SK-N-SH (cell line): Measurements from ENCODE around the gene RER1. TPM values are rescaled to one million over a fixed set of nuclear protein-coding genes. Genes with fewer than 3 reads are reported as not detected.

Experiments
- CTCF ChIA-PET: fragments of 300-600, 350-600 bp; formaldehyde crosslinking; extraction: SDS; loops from one replicate; lab custom pipeline; 2021; lab: Yijun Ruan, JAX
- POLR2A ChIA-PET: fragments of 350-600 bp; sonication (Branson Sonifier 250); formaldehyde crosslinking; extraction: SDS; loops from one replicate; lab custom pipeline; 2020; ENCODE audit warnings: antibody characterized with exemption, inconsistent platforms; lab: Yijun Ruan, JAX
- DNase-seq: peaks from one replicate; pipeline ENCODE4 v3.0.0; 2012
- H2AFZ ChIP-seq: fragments of 200-600 bp; sonication (generic); 2 replicates; pipeline ENCODE4 v1.8.1; 2016; ENCODE audit warnings: antibody characterized with exemption, mild to moderate bottlenecking, low read depth
- H3F3A ChIP-seq: fragments of 200-600 bp; sonication (generic); replicated peaks from 2 replicates; pipeline ENCODE3; 2016; ENCODE audit warnings: antibody characterized with exemption, mild to moderate bottlenecking; ENCODE audit not compliant: insufficient read depth
- H3K27ac ChIP-seq, 2 experiments: fragments of 200-500 bp in 1 of 2; fragments of 200-600 bp in 1 of 2; sonication (Bioruptor generic) in 1 of 2; sonication (generic), shearing (Covaris generic) in 1 of 2; 2 replicates each; pipeline versions ENCODE4 v1.5.1 to v1.6.1; 2014 to 2016; ENCODE audit warnings: low read depth in 2 of 2, inconsistent platforms in 1 of 2, low read length in 1 of 2, mild to moderate bottlenecking in 1 of 2, mixed read lengths in 1 of 2
- H3K27me3 ChIP-seq: fragments of 200-600 bp; sonication (generic), shearing (Covaris generic); 2 replicates; pipeline ENCODE4 v1.6.1; 2016; ENCODE audit warnings: mixed run types; ENCODE audit not compliant: insufficient read depth
- H3K36me3 ChIP-seq, 2 experiments: fragments of 200-500 bp in 1 of 2; fragments of 200-600 bp in 1 of 2; sonication (Bioruptor generic) in 1 of 2; sonication (generic) in 1 of 2; replicated peaks in 1 of 2; 2 replicates each; pipeline versions ENCODE3 to v1.5.1; 2014 to 2016; ENCODE audit warnings: low read length in 1 of 2, mild to moderate bottlenecking in 1 of 2; ENCODE audit not compliant: insufficient read depth in 2 of 2, control insufficient read depth in 1 of 2
- H3K4me1 ChIP-seq, 2 experiments: fragments of 200-500 bp in 1 of 2; fragments of 200-600 bp in 1 of 2; sonication (Bioruptor generic) in 1 of 2; sonication (generic), shearing (Covaris generic) in 1 of 2; 2 replicates each; pipeline versions ENCODE4 v1.5.1 to v1.6.1; 2014 to 2016; ENCODE audit warnings: low read depth in 1 of 2, low read length in 1 of 2, mixed run types in 1 of 2; ENCODE audit not compliant: insufficient read depth in 2 of 2, control insufficient read depth in 1 of 2
- H3K4me2 ChIP-seq: fragments of 200-600 bp; sonication (generic), shearing (Covaris generic); 2 replicates; pipeline ENCODE4 v1.6.1; 2017; ENCODE audit warnings: mixed run types
- H3K4me3 ChIP-seq, 2 experiments: fragments of 200-500 bp in 1 of 2; fragments of 200-600 bp in 1 of 2; sonication (Bioruptor generic) in 1 of 2; sonication (generic), shearing (Covaris generic) in 1 of 2; 2 replicates each; pipeline versions ENCODE4 v1.5.1 to v1.8.1; 2014 to 2016; ENCODE audit warnings: low read depth in 2 of 2, inconsistent platforms in 1 of 2, low read length in 1 of 2, mild to moderate bottlenecking in 1 of 2, mixed read lengths in 1 of 2, moderate library complexity in 1 of 2
- H3K79me2 ChIP-seq: fragments of 200-600 bp; sonication (generic); 2 replicates; pipeline ENCODE4 v1.8.1; 2017; ENCODE audit warnings: mild to moderate bottlenecking; ENCODE audit not compliant: insufficient read depth
- H3K9ac ChIP-seq: fragments of 200-600 bp; sonication (generic); 2 replicates; pipeline ENCODE4 v1.6.1; 2017; ENCODE audit warnings: mixed run types
- H3K9me2 ChIP-seq: fragments of 200-600 bp; sonication (generic); 2 replicates; pipeline ENCODE4 v1.6.1; 2017; ENCODE audit warnings: mixed run types
- H3K9me3 ChIP-seq: fragments of 200-600 bp; sonication (generic); 2 replicates; pipeline ENCODE4 v1.6.1; 2017; ENCODE audit warnings: mixed run types, mild to moderate bottlenecking, moderate library complexity
- H4K20me1 ChIP-seq: fragments of 200-600 bp; sonication (generic); 2 replicates; pipeline ENCODE4 v1.6.1; 2017; ENCODE audit warnings: mild to moderate bottlenecking, mixed run types; ENCODE audit not compliant: insufficient read depth
- CHD2 ChIP-seq: fragments of 150-350 bp; IDR thresholded peaks from 2 replicates; pipeline ENCODE4 v1.6.1; 2018; ENCODE audit warnings: low read length; ENCODE audit not compliant: partially characterized antibody
- ELF1 ChIP-seq: IDR thresholded peaks from 2 replicates; pipeline ENCODE4 v1.4.0; 2012
- EZH2phosphoT487 ChIP-seq: fragments of 200-600 bp; sonication (generic); IDR thresholded peaks from 2 replicates; pipeline ENCODE4 v1.6.1; 2017; ENCODE audit warnings: low read depth, mixed run types, mild to moderate bottlenecking, antibody characterized with exemption, moderate library complexity, borderline replicate concordance
- FOXJ3 ChIP-seq: sonication (generic); formaldehyde crosslinking; IDR thresholded peaks from 2 replicates; pipeline ENCODE4 v1.5.1; 2020; ENCODE audit warnings: mild to moderate bottlenecking, missing genetic modification reagents
- MEF2A ChIP-seq: IDR thresholded peaks from 2 replicates; pipeline ENCODE4 v1.4.0; 2012; ENCODE audit warnings: low read depth, borderline replicate concordance
- NFIC ChIP-seq: IDR thresholded peaks from 2 replicates; pipeline ENCODE4 v1.4.0; 2012; ENCODE audit warnings: borderline replicate concordance
- POLR2AphosphoS5 ChIP-seq: IDR thresholded peaks from 2 replicates; pipeline ENCODE4 v1.6.1; 2012; ENCODE audit warnings: low read depth, low read length
- RAD21 ChIP-seq: IDR thresholded peaks from 2 replicates; pipeline ENCODE4 v1.6.1; 2012; ENCODE audit warnings: mild to moderate bottlenecking, low read length
- RFX5 ChIP-seq: IDR thresholded peaks from 2 replicates; pipeline ENCODE4 v1.6.1; 2012; ENCODE audit warnings: mild to moderate bottlenecking, improper control_type of control experiment, low read length
- RXRA ChIP-seq: IDR thresholded peaks from 2 replicates; pipeline ENCODE4 v1.4.0; 2012; ENCODE audit warnings: low read depth, mild to moderate bottlenecking, borderline replicate concordance
- SIN3A ChIP-seq: IDR thresholded peaks from 2 replicates; pipeline ENCODE4 v1.6.1; 2012; ENCODE audit warnings: low read depth, mild to moderate bottlenecking, low read length, moderate library complexity, borderline replicate concordance
- TAF1 ChIP-seq: IDR thresholded peaks from 2 replicates; pipeline ENCODE4 v1.6.1; 2012; ENCODE audit warnings: low read depth, mild to moderate bottlenecking, low read length, moderate library complexity, borderline replicate concordance
- USF2 ChIP-seq: fragments of 150-350 bp; IDR thresholded peaks from 2 replicates; pipeline ENCODE4 v1.6.1; 2017; ENCODE audit warnings: antibody characterized with exemption, low read length, low read depth, borderline replicate concordance
- WGBS: methylation state at CpG from one replicate; pipeline ENCODE4 v1.1.6; 2017; ENCODE audit warnings: low lambda C conversion rate; 5-methylcytosine and 5-hydroxymethylcytosine counted together
- polyA plus RNA-seq, 3 experiments: library from polyadenylated mRNA; depleted of rRNA; stranded (reverse); fragments of >200 nt; gene quantifications; 2 replicates each; pipeline ENCODE4 v1.2.3, GENCODE V29; 2012
- TF ChIP-seq, protein P1 (sequence below): IDR thresholded peaks from 2 replicates; pipeline ENCODE4 v1.4.0; 2012; ENCODE audit warnings: low read depth
- TF ChIP-seq, protein P2 (sequence below): IDR thresholded peaks from 2 replicates; pipeline ENCODE4; 2012
- TF ChIP-seq, protein P3 (sequence below): fragments of 150-350 bp; IDR thresholded peaks from 2 replicates; pipeline ENCODE4 v1.6.1; 2016; ENCODE audit warnings: mild to moderate bottlenecking, low read depth, low read length
- TF ChIP-seq, protein P4 (sequence below): IDR thresholded peaks from 2 replicates; pipeline ENCODE4 v1.4.0; 2012; ENCODE audit warnings: low read depth, borderline replicate concordance

Gene RER1
- polyA plus RNA-seq, 1 of the 3 experiments (the other 2 are of a cell fraction), result 181 TPM

- Histone ChIP-seq H3K4me1 (peaks cover 0 to 6% of the 10 kb centered on the region in 2 experiments; a peak in 1 of 4 replicates), H3K9ac (no peak overlapping the region), H3F3A (no peaks in the 10 kb centered on the region), H3K4me3 (no peak overlapping the region), H3K27ac (no peak overlapping the region), H2AFZ (no peak overlapping the region), H3K27me3 (no peaks in the 10 kb centered on the region), H3K4me2 (no peak overlapping the region), H3K9me3 (no peaks in the 10 kb centered on the region), H3K9me2 (no peaks in the 10 kb centered on the region), H3K79me2 (no peaks in the 10 kb centered on the region), H3K36me3 (peaks cover 0 to 16% of the 10 kb centered on the region in 2 experiments), H4K20me1 (no peaks in the 10 kb centered on the region)
- ChIA-PET CTCF (interaction anchor here (1.3 to 10.7 kb wide), 6 partner anchors 10 to 260 kb away, joined by 3 to 292 read pairs (median 6); partner anchors contain the start of genes FAAP20 and SKI), POLR2A (interaction anchor here (1.3 kb wide), 1 partner anchor 184 kb away, joined by 4 read pairs; no protein-coding TSS in a partner anchor)
- WGBS, result 88% methylated on average over 4 of the region's 14 CpGs
- TF ChIP-seq, protein P1, sequence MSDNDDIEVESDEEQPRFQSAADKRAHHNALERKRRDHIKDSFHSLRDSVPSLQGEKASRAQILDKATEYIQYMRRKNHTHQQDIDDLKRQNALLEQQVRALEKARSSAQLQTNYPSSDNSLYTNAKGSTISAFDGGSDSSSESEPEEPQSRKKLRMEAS, result no peak
- TF ChIP-seq, protein P2, sequence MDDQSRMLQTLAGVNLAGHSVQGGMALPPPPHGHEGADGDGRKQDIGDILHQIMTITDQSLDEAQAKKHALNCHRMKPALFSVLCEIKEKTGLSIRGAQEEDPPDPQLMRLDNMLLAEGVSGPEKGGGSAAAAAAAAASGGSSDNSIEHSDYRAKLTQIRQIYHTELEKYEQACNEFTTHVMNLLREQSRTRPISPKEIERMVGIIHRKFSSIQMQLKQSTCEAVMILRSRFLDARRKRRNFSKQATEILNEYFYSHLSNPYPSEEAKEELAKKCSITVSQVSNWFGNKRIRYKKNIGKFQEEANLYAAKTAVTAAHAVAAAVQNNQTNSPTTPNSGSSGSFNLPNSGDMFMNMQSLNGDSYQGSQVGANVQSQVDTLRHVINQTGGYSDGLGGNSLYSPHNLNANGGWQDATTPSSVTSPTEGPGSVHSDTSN, result no peak
- TF ChIP-seq RXRA, result no peak
- TF ChIP-seq ELF1, result no peak
- TF ChIP-seq SIN3A, result no peak
- DNase-seq, result no peak
Observed at GRCh38 chr1:2383576-2383975, 8.1 kb upstream of the RER1 start.

- H3K9me3 ChIP-seq, result no peaks in the 10 kb centered on the region
- H3F3A ChIP-seq, result no peaks in the 10 kb centered on the region
- H3K9ac ChIP-seq, result no peak overlapping the region
- H3K27ac ChIP-seq, result no peak overlapping the region
- H3K27me3 ChIP-seq, result no peaks in the 10 kb centered on the region
- ChIA-PET POLR2A (interaction anchor here (1.3 kb wide), 1 partner anchor 185 kb away, joined by 4 read pairs; no protein-coding TSS in a partner anchor), CTCF (interaction anchor here (1.3 to 10.7 kb wide), 6 partner anchors 9 to 259 kb away, joined by 3 to 292 read pairs (median 6); partner anchors contain the start of genes FAAP20, PEX10 and SKI)
- H3K4me2 ChIP-seq, result no peak overlapping the region
- H3K9me2 ChIP-seq, result no peaks in the 10 kb centered on the region
- no peak for TF ChIP-seq RXRA
- TF ChIP-seq NFIC, result no peak
- no peak for TF ChIP-seq RAD21
- no peak for TF ChIP-seq EZH2phosphoT487
- no peak for TF ChIP-seq ELF1
- TF ChIP-seq, protein P1, result no peak
- no peak for TF ChIP-seq RFX5
- TF ChIP-seq TAF1, result no peak
- TF ChIP-seq, protein P2, result no peak
- TF ChIP-seq USF2, result no peak
- TF ChIP-seq, protein P3, sequence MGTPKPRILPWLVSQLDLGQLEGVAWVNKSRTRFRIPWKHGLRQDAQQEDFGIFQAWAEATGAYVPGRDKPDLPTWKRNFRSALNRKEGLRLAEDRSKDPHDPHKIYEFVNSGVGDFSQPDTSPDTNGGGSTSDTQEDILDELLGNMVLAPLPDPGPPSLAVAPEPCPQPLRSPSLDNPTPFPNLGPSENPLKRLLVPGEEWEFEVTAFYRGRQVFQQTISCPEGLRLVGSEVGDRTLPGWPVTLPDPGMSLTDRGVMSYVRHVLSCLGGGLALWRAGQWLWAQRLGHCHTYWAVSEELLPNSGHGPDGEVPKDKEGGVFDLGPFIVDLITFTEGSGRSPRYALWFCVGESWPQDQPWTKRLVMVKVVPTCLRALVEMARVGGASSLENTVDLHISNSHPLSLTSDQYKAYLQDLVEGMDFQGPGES, result no peak
- TF ChIP-seq FOXJ3 (CRISPR knock-in tag), result no peak
- TF ChIP-seq, protein P4, sequence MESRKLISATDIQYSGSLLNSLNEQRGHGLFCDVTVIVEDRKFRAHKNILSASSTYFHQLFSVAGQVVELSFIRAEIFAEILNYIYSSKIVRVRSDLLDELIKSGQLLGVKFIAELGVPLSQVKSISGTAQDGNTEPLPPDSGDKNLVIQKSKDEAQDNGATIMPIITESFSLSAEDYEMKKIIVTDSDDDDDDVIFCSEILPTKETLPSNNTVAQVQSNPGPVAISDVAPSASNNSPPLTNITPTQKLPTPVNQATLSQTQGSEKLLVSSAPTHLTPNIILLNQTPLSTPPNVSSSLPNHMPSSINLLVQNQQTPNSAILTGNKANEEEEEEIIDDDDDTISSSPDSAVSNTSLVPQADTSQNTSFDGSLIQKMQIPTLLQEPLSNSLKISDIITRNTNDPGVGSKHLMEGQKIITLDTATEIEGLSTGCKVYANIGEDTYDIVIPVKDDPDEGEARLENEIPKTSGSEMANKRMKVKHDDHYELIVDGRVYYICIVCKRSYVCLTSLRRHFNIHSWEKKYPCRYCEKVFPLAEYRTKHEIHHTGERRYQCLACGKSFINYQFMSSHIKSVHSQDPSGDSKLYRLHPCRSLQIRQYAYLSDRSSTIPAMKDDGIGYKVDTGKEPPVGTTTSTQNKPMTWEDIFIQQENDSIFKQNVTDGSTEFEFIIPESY, result no peak
- no peak for TF ChIP-seq SIN3A
- TF ChIP-seq CHD2, result no peak
- TF ChIP-seq POLR2AphosphoS5, result no peak
- TF ChIP-seq MEF2A, result no peak
- peaks cover 3% of the 10 kb centered on the region; the same call in 1 of the 2 replicates for H3K79me2 ChIP-seq
- peaks cover 0 to 16% of the 10 kb centered on the region in 2 experiments for H3K36me3 ChIP-seq
- no peak overlapping the region for H3K4me3 ChIP-seq
- H4K20me1 ChIP-seq, result no peaks in the 10 kb centered on the region
- whole genome bisulfite sequencing, result 95% methylated on average over 17 of the region's 21 CpGs
- H2AFZ ChIP-seq, result no peak overlapping the region
- no peak for DNase-seq
- peaks cover 0 to 6% of the 10 kb centered on the region in 2 experiments; a peak in 1 of 4 replicates for H3K4me1 ChIP-seq
Observed at GRCh38 chr1:2384130-2384860, 7.3 kb upstream of the RER1 start.
